Peyer's patch (tissue), 4 donors: ENCODE results near the gene RING1. TPM values are rescaled to one million over a fixed set of nuclear protein-coding genes. Genes with fewer than 3 reads are reported as not detected.
A peak's percentile ranks its signal among the peaks of the same experiment; 100 is the strongest.

Experiments
- DNase-seq, 3 donors: peaks; one replicate each; pipeline ENCODE4 v3.0.0-alpha.2; 2017 to 2019
- H3K27ac ChIP-seq, 4 donors: fragments of 200-600 bp; sonication (generic); one replicate each; pipeline ENCODE4 v1.5.1; 2016 to 2019
- H3K27me3 ChIP-seq, 2 donors: fragments of 200-600 bp; sonication (generic); one replicate each; pipeline ENCODE4 v1.5.1; 2019
- H3K36me3 ChIP-seq, 3 donors: fragments of 200-600 bp; sonication (generic); one replicate each; pipeline ENCODE4 v1.5.1; 2016 to 2019
- H3K4me1 ChIP-seq, 4 donors: fragments of 200-600 bp; sonication (generic); one replicate each; pipeline ENCODE4 v1.5.1; 2016 to 2019
- H3K4me3 ChIP-seq, 4 donors: fragments of 200-600 bp; sonication (generic); 1 replicate in 3 of 4; 2 replicates in 1 of 4; pipeline ENCODE4 v1.5.1; 2016 to 2019; ENCODE audit warnings: mild to moderate bottlenecking in 1 of 4
- H3K9me3 ChIP-seq, 4 donors: fragments of 200-600 bp; sonication (generic); one replicate each; pipeline ENCODE4 v1.5.1; 2016 to 2019; ENCODE audit warnings: mild to moderate bottlenecking in 1 of 4
- CTCF ChIP-seq, 6 experiments: fragments of 450-650 bp in 4 of 6; fragments of 200-600 bp in 2 of 6; sonication (generic) in 1 of 6; IDR thresholded peaks; one replicate each; pipeline ENCODE4 v1.5.1; 2017 to 2019; ENCODE audit warnings: antibody characterized with exemption in 6 of 6, mild to moderate bottlenecking in 3 of 6, moderate library complexity in 1 of 6
- POLR2A ChIP-seq, 2 donors: fragments of 450-650 bp; IDR thresholded peaks; one replicate each; pipeline ENCODE4 v1.5.1; 2017; ENCODE audit warnings: antibody characterized with exemption in 2 of 2, mild to moderate bottlenecking in 2 of 2, moderate library complexity in 2 of 2
- total RNA-seq, 4 donors: library from RNA; depleted of rRNA; stranded (reverse); fragments of >200 nt; gene quantifications; one replicate each; pipeline ENCODE4 v1.1.0, GENCODE V29; 2016

Gene RING1
- total RNA-seq, 4 donors from 2014 or later, result 18.2 to 38.0 (median 20.7) TPM

- H3K4me3 ChIP-seq, result peak within 1 kb of the TSS; percentile 19 to 52 (median 48)
- H3K27ac ChIP-seq, result peak within 1 kb of the TSS in 2 of 4 donors; percentile 22 to 42
- no peaks in the 10 kb centered on the region for H3K9me3 ChIP-seq
- peaks cover 0 to 15% (median 10%) of the 10 kb centered on the region in 4 donors for H3K4me1 ChIP-seq
- peaks cover 0 to 9% of the 10 kb centered on the region in 2 donors for H3K27me3 ChIP-seq
- peaks cover 0 to 32% (median 3%) of the 10 kb centered on the region in 3 donors for H3K36me3 ChIP-seq
- no peak for DNase-seq
- TF ChIP-seq POLR2A (IDR thresholded peaks at IDR 0.05) (no peak), CTCF (IDR thresholded peaks at IDR 0.05) (no peak)
Observed at GRCh38 chr6:33192105-33192646, 16.1 kb upstream of the RING1 start, which contains the start of gene COL11A2. Gene COL11A2 (minus strand): TSS chr6:33192467. CDS start chr6:33192240, 227 bp downstream.

GRCh38 chr6:33192671-33193602 is 15.4 kb upstream of the RING1 start:
- no peak for DNase-seq
- H3K4me3 ChIP-seq, result peak overlapping the region; percentile 19 to 52 (median 48)
- TF ChIP-seq POLR2A (IDR thresholded peaks at IDR 0.05) (no peak), CTCF (IDR thresholded peaks at IDR 0.05) (no peak)
- H3K36me3 ChIP-seq, result peaks cover 0 to 34% (median 3%) of the 10 kb centered on the region in 3 donors
- peaks cover 0 to 9% of the 10 kb centered on the region in 2 donors for H3K27me3 ChIP-seq
- peak overlapping the region in 2 of 4 donors; percentile 22 to 42 for H3K27ac ChIP-seq
- no peaks in the 10 kb centered on the region for H3K9me3 ChIP-seq
- peaks cover 0 to 20% (median 10%) of the 10 kb centered on the region in 4 donors for H3K4me1 ChIP-seq

GRCh38 chr6:33193619-33194018 is 14.7 kb upstream of the RING1 start:
- no peak for DNase-seq
- Histone ChIP-seq H3K36me3 (peaks cover 0 to 34% (median 3%) of the 10 kb centered on the region in 3 donors), H3K27ac (peak overlapping the region in 1 of 4 donors; percentile 22), H3K9me3 (no peaks in the 10 kb centered on the region), H3K27me3 (peaks cover 0 to 9% of the 10 kb centered on the region in 2 donors), H3K4me1 (peaks cover 0 to 26% (median 10%) of the 10 kb centered on the region in 4 donors), H3K4me3 (peak overlapping the region in 1 of 4 donors; percentile 48)
- no peak for TF ChIP-seq CTCF (IDR thresholded peaks at IDR 0.05)
- TF ChIP-seq POLR2A (IDR thresholded peaks at IDR 0.05), result no peak

- H3K27me3 ChIP-seq, result peaks cover 0 to 9% of the 10 kb centered on the region in 2 donors
- H3K4me3 ChIP-seq, result no peak overlapping the region
- no peaks in the 10 kb centered on the region for H3K9me3 ChIP-seq
- peaks cover 0 to 34% (median 3%) of the 10 kb centered on the region in 3 donors for H3K36me3 ChIP-seq
- DNase-seq, result peak in 1 of 3 donors; percentile 37
- no peak overlapping the region for H3K27ac ChIP-seq
- TF ChIP-seq POLR2A (IDR thresholded peaks at IDR 0.05) (no peak), CTCF (IDR thresholded peaks at IDR 0.05) (no peak)
- peaks cover 0 to 35% (median 15%) of the 10 kb centered on the region in 4 donors for H3K4me1 ChIP-seq
Observed at GRCh38 chr6:33194431-33194979, 13.8 kb upstream of the RING1 start.
